GM23248 (cell line): Measurements from ENCODE around the gene CASR. TPM values are rescaled to one million over a fixed set of nuclear protein-coding genes. Genes with fewer than 3 reads are reported as not detected.
A peak's percentile ranks its signal among the peaks of the same experiment; 100 is the strongest.
"Not testable (repeated sequence)": the region's sequence is repeated elsewhere in the genome, so short reads cannot be mapped to it uniquely, and the experiment has no call there.

Experiments
- DNase-seq: peaks from one replicate; pipeline ENCODE4 v3.0.0-alpha.2; 2015
- H2AFZ ChIP-seq: fragments of 200-600 bp; sonication (generic); 2 replicates; pipeline ENCODE4 v1.6.1; 2016; ENCODE audit warnings: antibody characterized with exemption
- H3F3A ChIP-seq: fragments of 200-600 bp; sonication (generic); 2 replicates; pipeline ENCODE4 v1.6.1; 2016; ENCODE audit warnings: mild to moderate bottlenecking, antibody characterized with exemption, mixed run types; ENCODE audit not compliant: insufficient read depth
- H3K27ac ChIP-seq: fragments of 200-600 bp; sonication (generic); 2 replicates; pipeline ENCODE4 v1.5.1; 2016; ENCODE audit warnings: mild to moderate bottlenecking
- H3K27me3 ChIP-seq: fragments of 200-600 bp; sonication (generic); replicated peaks from 2 replicates; pipeline ENCODE4 v1.6.1; 2016; ENCODE audit warnings: mild to moderate bottlenecking; ENCODE audit not compliant: insufficient read depth
- H3K36me3 ChIP-seq: fragments of 200-600 bp; sonication (generic); 2 replicates; pipeline ENCODE4 v1.6.1; 2016; ENCODE audit warnings: low read depth, mild to moderate bottlenecking
- H3K4me1 ChIP-seq: fragments of 200-600 bp; sonication (generic); 2 replicates; pipeline ENCODE4 v1.6.1; 2016; ENCODE audit warnings: mild to moderate bottlenecking; ENCODE audit not compliant: insufficient read depth
- H3K4me2 ChIP-seq: fragments of 200-600 bp; sonication (generic); one replicate; pipeline ENCODE4 v1.6.1; 2016; ENCODE audit warnings: mild to moderate bottlenecking; ENCODE audit not compliant: unreplicated experiment
- H3K4me3 ChIP-seq: fragments of 200-600 bp; sonication (generic); 2 replicates; pipeline ENCODE4 v1.5.1; 2016; ENCODE audit warnings: mild to moderate bottlenecking
- H3K79me2 ChIP-seq: fragments of 200-600 bp; sonication (generic); 2 replicates; pipeline ENCODE4 v1.6.1; 2016; ENCODE audit warnings: mild to moderate bottlenecking; ENCODE audit not compliant: insufficient read depth
- H3K9ac ChIP-seq: fragments of 200-600 bp; sonication (generic); 2 replicates; pipeline ENCODE4 v1.6.1; 2016; ENCODE audit warnings: mild to moderate bottlenecking
- H3K9me2 ChIP-seq: fragments of 200-600 bp; sonication (generic); 2 replicates; pipeline ENCODE4 v1.6.1; 2016; ENCODE audit warnings: mixed run types, mild to moderate bottlenecking, moderate library complexity; ENCODE audit not compliant: insufficient read depth
- H3K9me3 ChIP-seq: fragments of 200-600 bp; sonication (generic); one replicate; pipeline ENCODE4 v1.6.1; 2017; ENCODE audit warnings: low read depth
- H4K20me1 ChIP-seq: fragments of 200-600 bp; sonication (generic); 2 replicates; pipeline ENCODE4 v1.6.0; 2016; ENCODE audit not compliant: insufficient read depth
- EZH2 ChIP-seq: fragments of 200-600 bp; sonication (generic); IDR thresholded peaks from 2 replicates; pipeline ENCODE4 v1.6.1; 2018; ENCODE audit warnings: antibody characterized with exemption, mild to moderate bottlenecking; ENCODE audit not compliant: insufficient read depth, poor library complexity, severe bottlenecking
- EZH2phosphoT487 ChIP-seq: fragments of 200-600 bp; sonication (generic); IDR thresholded peaks from 2 replicates; pipeline ENCODE4 v1.6.1; 2018; ENCODE audit warnings: antibody characterized with exemption, moderate library complexity, mild to moderate bottlenecking, low read depth; ENCODE audit not compliant: insufficient read depth
- WGBS, 2 experiments: methylation state at CpG; one replicate each; pipeline ENCODE4 v1.1.6; 2015 to 2017; ENCODE audit warnings: low lambda C conversion rate in 2 of 2, low coverage in 1 of 2; ENCODE audit errors: missing lambda C conversion rate in 2 of 2; 5-methylcytosine and 5-hydroxymethylcytosine counted together
- in situ Hi-C: fragments of 300-500 bp; cut with MboI; formaldehyde crosslinking; loops from 2 replicates; pipeline ENCODE4 v1.15.0; 2020
- polyA plus RNA-seq: library from polyadenylated mRNA; unstranded; fragments of >200 nt; fragmentation: Nextera tagmentation; extraction: Ambion mirVana; gene quantifications from 2 replicates; pipeline ENCODE4 v1.2.1, GENCODE V29; 2016
- total RNA-seq: library from RNA; depleted of rRNA; stranded (reverse); fragments of >200 nt; shearing (Covaris generic); gene quantifications from 2 replicates; pipeline ENCODE4 v1.2.3, GENCODE V29; 2014; rRNA removed

The CASR gene, protein sequence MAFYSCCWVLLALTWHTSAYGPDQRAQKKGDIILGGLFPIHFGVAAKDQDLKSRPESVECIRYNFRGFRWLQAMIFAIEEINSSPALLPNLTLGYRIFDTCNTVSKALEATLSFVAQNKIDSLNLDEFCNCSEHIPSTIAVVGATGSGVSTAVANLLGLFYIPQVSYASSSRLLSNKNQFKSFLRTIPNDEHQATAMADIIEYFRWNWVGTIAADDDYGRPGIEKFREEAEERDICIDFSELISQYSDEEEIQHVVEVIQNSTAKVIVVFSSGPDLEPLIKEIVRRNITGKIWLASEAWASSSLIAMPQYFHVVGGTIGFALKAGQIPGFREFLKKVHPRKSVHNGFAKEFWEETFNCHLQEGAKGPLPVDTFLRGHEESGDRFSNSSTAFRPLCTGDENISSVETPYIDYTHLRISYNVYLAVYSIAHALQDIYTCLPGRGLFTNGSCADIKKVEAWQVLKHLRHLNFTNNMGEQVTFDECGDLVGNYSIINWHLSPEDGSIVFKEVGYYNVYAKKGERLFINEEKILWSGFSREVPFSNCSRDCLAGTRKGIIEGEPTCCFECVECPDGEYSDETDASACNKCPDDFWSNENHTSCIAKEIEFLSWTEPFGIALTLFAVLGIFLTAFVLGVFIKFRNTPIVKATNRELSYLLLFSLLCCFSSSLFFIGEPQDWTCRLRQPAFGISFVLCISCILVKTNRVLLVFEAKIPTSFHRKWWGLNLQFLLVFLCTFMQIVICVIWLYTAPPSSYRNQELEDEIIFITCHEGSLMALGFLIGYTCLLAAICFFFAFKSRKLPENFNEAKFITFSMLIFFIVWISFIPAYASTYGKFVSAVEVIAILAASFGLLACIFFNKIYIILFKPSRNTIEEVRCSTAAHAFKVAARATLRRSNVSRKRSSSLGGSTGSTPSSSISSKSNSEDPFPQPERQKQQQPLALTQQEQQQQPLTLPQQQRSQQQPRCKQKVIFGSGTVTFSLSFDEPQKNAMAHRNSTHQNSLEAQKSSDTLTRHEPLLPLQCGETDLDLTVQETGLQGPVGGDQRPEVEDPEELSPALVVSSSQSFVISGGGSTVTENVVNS
- total RNA-seq, result not detected in 2 replicates
- not detected in 2 replicates for polyA plus RNA-seq

DNA sequence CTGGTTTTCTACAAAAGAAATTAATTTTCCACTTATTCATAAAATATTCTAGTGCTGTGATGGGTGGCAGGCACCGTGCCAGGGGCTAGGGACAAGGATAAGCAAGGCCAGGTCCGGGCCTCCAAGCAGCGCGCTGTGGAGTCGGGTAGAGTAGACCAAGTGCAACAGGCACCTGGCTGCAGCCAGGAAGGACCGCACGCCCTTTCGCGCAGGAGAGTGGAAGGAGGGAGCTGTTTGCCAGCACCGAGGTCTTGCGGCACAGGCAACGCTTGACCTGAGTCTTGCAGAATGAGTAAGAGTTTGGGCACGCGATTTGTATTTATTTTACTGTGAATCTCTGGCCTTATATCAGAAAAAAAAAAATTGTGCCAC lies at the start of gene CASR:
TSS of gene CASR (plus strand) at position 148 of the 372 bp plus-strand sequence. CDS start 70,522 bp downstream, outside the sequence.
- 11 to 15% methylated on average over 14 of the region's 14 CpGs for WGBS, 2 experiments
- in situ Hi-C loops, result no loop called here

DNA sequence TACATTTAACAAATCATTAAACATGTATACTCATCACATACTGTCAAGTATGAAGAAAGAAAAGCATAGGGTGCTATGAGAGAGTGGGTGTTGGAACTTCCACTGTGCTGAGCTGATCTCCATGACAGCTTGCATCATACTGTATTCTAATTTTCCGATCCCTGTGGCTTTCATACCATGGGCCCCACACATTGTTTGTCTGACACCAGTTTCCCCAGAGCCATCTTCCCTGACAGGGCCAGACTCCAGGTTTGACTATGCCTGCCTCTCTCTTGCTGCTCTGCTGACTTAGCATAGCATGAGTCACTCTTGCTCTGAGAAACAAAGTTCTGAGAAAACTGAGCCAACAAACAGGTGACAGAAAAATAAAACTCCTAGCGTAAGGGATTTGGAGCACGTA lies 37.0 kb upstream of the CASR start:
- Histone ChIP-seq H3K9me3 (no peaks in the 10 kb centered on the region), H3K9me2 (no peaks in the 10 kb centered on the region), H3K27me3 (no peaks in the 10 kb centered on the region), H2AFZ (no peak overlapping the region), H3K4me3 (no peak overlapping the region), H3K36me3 (no peaks in the 10 kb centered on the region), H3K79me2 (no peaks in the 10 kb centered on the region), H3K4me2 (no peak overlapping the region), H3K4me1 (no peaks in the 10 kb centered on the region), H3F3A (no peaks in the 10 kb centered on the region), H3K9ac (no peak overlapping the region), H4K20me1 (no peaks in the 10 kb centered on the region), H3K27ac (no peak overlapping the region)
- no peak for DNase-seq
- no peak for TF ChIP-seq EZH2phosphoT487
- no peak for TF ChIP-seq EZH2
- in situ Hi-C loops, result no loop called here
- 37 to 46% methylated on average over 3 of the region's 3 CpGs for WGBS, 2 experiments

More for the DNA sequence above, at the start of gene CASR:
- Histone ChIP-seq H3K27me3 (peaks cover 32% of the 10 kb centered on the region), H3K4me1 (no peaks in the 10 kb centered on the region), H3K79me2 (no peaks in the 10 kb centered on the region), H3F3A (no peaks in the 10 kb centered on the region), H3K9me3 (no peaks in the 10 kb centered on the region), H3K9ac (no peak within 1 kb of the TSS), H3K36me3 (no peaks in the 10 kb centered on the region), H3K4me3 (no peak within 1 kb of the TSS), H3K4me2 (no peak within 1 kb of the TSS), H3K9me2 (no peaks in the 10 kb centered on the region), H3K27ac (no peak within 1 kb of the TSS), H2AFZ (no peak within 1 kb of the TSS), H4K20me1 (no peaks in the 10 kb centered on the region)
- no peak for TF ChIP-seq EZH2
- TF ChIP-seq EZH2phosphoT487, result no peak
- peak; percentile 15 for DNase-seq

DNA sequence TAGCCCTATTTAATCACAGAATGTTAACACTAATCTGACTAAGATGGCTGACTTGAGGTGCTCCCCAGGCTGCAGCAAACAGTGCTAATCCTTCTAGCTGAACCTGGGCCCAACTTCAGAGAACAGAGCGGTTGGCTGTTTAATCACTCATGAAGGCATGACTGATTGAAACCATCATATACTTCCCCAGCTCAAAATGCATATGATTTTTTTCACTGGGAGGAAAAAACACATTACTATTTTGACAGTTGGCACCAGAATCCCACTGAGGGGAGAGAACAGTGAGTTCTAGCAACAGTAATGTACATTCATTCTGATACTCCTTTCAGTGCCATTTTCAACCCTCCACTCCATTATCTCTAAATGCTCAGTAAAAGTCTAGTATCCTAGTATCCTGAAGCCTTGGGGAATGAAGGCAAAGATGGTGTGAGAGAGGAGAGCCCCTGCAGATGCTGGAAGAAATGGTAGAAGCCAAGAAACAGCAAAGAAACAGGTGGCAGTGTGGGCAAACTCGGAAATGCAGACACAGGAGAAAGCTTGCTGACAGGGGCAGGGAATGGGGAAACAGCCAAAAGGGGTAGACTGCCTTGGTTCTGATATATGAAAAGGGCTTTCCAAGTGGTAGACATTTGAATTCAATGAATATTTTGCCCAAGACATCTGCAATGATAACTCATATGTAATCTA lies 34.4 kb upstream of the CASR start:
- Histone ChIP-seq H3K27ac (no peak overlapping the region), H3K79me2 (no peaks in the 10 kb centered on the region), H3K4me3 (no peak overlapping the region), H4K20me1 (no peaks in the 10 kb centered on the region), H2AFZ (no peak overlapping the region), H3K4me1 (no peaks in the 10 kb centered on the region), H3K9ac (no peak overlapping the region), H3K9me2 (no peaks in the 10 kb centered on the region), H3K36me3 (no peaks in the 10 kb centered on the region), H3K9me3 (no peaks in the 10 kb centered on the region), H3K4me2 (no peak overlapping the region), H3F3A (no peaks in the 10 kb centered on the region), H3K27me3 (no peaks in the 10 kb centered on the region)
- in situ Hi-C loops, result no loop called here
- no peak for TF ChIP-seq EZH2phosphoT487
- no peak for TF ChIP-seq EZH2
- no peak for DNase-seq
- WGBS, 2 experiments, result 24 to 26% methylated on average over 2 of the region's 2 CpGs

DNA sequence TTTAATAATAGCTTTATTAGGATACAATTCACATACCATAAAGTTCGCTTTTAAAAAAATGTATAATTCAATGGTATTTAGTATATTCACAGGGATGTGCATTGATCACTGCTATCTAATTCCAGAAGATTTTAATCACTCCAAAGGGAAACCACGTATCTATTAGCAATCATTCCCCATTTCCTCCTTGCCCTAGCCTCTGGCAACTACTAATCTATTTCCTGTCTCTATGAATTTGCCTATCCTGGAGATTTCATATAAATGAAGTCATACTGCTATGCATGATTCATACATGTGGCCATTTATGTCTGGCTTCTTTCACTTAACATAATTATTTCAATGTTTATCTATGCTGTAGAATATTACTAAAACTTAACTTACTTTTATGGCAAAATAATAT lies 32.0 kb upstream of the CASR start:
- TF ChIP-seq EZH2phosphoT487 (no peak), EZH2 (no peak)
- Histone ChIP-seq H3K9me3 (peaks cover 5% of the 10 kb centered on the region), H3K9me2 (no peaks in the 10 kb centered on the region), H3K4me3 (no peak overlapping the region), H3K4me1 (no peaks in the 10 kb centered on the region), H3K4me2 (no peak overlapping the region), H4K20me1 (no peaks in the 10 kb centered on the region), H2AFZ (no peak overlapping the region), H3F3A (no peaks in the 10 kb centered on the region), H3K9ac (no peak overlapping the region), H3K27ac (no peak overlapping the region), H3K36me3 (no peaks in the 10 kb centered on the region), H3K27me3 (no peaks in the 10 kb centered on the region), H3K79me2 (no peaks in the 10 kb centered on the region)
- WGBS, 2 experiments, result 26 to 35% methylated on average over 2 of the region's 2 CpGs
- in situ Hi-C loops, result no loop called here
- peak; percentile 12 for DNase-seq

DNA sequence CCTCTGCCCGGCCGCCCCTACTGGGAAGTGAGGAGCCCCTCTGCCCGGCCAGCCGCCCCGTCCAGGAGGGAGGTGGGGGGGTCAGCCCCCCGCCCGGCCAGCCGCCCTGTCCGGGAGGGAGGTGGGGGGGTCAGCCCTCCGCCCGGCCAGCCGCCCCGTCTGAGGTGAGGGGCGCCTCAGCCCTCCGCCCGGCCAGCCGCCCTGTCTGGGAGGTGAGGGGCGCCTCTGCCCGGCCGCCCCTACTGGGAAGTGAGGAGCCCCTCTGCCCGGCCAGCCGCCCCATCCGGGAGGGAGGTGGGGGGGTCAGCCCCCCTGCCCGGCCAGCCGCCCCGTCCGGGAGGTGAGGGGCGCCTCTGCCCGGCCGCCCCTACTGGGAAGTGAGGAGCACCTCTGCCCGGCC lies 18.5 kb upstream of the CASR start:
- H3F3A ChIP-seq, H3K36me3 ChIP-seq, H3K9me2 ChIP-seq, H3K9ac ChIP-seq, H3K27me3 ChIP-seq, H3K4me2 ChIP-seq, in situ Hi-C loops, H3K79me2 ChIP-seq, H3K4me1 ChIP-seq, H4K20me1 ChIP-seq, H3K27ac ChIP-seq, H3K4me3 ChIP-seq, H2AFZ ChIP-seq, H3K9me3 ChIP-seq, DNase-seq: not testable (repeated sequence)
- WGBS, 2 experiments, result 73% methylated on average over 15 of the region's 31 CpGs; no CpG with 5 or more reads in 1 of the 2 experiments
